Dermis blood vessel endothelial cell (primary cell): Measurements from ENCODE around the gene NOTCH1. TPM values are rescaled to one million over a fixed set of nuclear protein-coding genes. Genes with fewer than 3 reads are reported as not detected.

Source experiments
- DNase-seq: peaks from one replicate; pipeline ENCODE4 v3.0.0; 2010
- total RNA-seq: library from RNA; depleted of rRNA; stranded (reverse); fragments of >200 nt; gene quantifications from 2 replicates; pipeline ENCODE4 v1.2.3, GENCODE V29; 2014

The NOTCH1 gene
- total RNA-seq, 1 donor from 2014 or later, result 157 TPM

GRCh38 chr9:136499935-136500910, 45.6 kb downstream of the NOTCH1 start:
- DNase-seq, result no peak

- no peak for DNase-seq
Observed at GRCh38 chr9:136499071-136499934, 46.5 kb downstream of the NOTCH1 start.

DNA sequence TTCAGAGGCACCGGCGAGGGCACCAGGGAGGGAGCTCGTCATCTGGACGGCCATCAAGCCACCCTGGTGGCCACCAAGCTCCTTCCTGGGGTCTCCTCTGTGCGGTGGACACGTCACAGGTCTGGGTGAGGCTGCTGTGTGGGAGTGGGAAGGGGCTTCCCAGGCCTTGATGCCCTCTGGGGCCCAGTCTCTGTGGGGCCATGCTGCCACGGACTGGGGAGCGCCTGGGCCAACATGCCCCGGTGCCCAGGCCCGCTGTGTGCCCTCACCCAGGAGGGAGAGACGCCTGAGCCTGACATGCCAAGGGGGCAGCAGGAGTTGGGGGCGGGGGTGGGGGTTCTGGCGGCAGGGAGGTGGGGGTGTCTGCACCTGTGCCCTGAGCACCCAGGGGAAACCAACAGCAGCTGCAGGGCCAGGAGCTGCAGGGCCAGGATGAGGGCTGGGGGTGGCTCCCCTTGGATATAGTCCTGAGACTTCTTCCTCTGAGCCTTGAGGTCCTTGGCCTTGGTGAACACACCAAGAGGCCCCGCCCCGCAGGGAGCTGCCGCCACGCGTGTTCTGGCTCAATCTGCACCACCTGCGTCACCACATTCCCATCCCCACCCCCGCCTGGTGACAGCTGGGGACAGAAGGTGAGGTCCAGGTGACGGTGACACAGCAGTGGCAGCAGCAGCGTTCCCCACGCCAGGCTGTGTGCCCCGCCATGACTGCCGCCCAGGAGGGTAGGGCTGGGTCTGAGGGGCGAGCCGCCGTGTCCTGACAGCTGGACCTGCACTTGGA, 47.7 kb downstream of the NOTCH1 start:
- no peak for DNase-seq

DNA sequence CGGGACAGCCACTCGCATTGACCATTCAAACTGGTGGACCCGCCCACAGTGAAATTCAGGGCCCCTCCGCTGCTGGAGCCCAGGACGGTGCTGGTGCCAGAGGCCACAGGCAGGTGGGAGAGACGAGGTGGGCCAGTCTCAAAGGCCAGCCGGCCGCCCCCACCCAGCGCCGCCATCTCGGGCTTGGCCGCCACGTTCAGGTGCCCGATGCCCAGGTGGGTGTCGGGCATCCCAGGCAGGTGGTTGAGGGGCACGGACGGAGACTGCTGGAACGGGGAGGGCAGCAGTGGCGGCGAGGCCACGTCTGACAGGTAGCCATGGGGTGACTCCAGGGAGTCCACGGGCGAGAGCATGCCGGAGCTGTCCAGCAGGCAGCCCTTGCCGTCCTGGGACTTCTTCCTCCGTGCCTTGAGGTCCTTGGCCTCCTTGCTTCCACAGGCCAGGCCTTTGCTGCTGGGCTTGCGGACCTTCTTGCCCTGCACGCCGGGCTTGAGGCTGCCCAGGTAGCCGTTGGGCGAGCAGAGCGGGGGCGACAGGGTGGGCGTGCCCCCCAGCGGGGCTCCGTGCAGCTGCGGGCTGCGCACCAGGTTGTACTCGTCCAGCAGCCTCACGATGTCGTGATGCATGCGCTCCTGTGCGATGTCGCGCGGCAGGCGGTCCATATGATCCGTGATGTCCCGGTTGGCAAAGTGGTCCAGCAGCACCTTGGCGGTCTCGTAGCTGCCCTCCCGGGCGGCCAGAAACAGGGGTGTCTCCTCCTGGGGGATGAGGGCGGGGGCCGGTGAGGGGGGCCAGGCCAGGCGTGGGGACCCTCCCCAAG, 48.8 kb downstream of the NOTCH1 start:
- no peak for DNase-seq

DNA sequence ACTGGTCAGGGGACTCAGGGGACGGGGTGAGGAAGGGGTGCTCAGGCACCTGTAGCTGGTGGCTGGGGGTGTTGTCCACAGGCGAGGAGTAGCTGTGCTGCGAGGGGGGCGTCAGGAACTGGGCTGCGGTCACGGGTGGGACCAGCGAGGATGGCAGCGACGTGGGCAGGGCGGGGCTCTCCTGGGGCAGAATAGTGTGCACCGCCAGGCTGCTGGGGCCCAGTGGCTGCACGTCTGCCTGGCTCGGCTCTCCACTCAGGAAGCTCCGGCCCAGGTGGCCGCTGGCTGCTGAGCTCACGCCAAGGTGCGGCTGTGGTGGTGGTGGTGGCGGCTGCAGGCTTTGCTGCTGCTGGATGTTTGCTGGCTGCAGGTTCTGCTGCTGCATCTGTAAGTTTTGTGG, 49.7 kb downstream of the NOTCH1 start:
- DNase-seq, result no peak

DNA sequence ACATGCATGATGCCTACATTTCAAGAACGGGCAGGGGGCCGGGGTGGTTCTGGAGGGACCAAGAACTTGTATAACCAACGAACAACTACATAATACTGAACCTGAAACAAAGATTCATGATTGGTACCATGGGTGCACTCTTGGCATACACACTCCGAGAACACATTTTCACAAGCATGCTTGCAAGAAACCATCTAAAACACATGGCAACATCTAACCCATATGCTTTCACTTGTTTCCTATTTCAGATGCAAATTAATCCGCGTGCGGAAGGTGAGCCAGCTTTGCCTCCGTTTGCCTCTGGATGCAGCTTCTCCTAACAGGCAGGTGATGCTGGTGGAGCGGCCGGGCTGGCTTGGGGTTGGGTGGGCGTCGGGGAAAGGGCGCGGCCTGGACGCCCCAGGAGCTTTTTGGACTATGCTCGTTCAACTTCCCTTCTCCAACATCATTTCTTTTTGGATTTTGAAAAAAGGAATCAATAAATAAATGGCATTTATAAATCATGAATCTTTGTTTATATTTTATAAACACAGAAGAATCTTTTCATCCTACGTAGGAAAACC, 50.5 kb downstream of the NOTCH1 start:
- no peak for DNase-seq

DNA sequence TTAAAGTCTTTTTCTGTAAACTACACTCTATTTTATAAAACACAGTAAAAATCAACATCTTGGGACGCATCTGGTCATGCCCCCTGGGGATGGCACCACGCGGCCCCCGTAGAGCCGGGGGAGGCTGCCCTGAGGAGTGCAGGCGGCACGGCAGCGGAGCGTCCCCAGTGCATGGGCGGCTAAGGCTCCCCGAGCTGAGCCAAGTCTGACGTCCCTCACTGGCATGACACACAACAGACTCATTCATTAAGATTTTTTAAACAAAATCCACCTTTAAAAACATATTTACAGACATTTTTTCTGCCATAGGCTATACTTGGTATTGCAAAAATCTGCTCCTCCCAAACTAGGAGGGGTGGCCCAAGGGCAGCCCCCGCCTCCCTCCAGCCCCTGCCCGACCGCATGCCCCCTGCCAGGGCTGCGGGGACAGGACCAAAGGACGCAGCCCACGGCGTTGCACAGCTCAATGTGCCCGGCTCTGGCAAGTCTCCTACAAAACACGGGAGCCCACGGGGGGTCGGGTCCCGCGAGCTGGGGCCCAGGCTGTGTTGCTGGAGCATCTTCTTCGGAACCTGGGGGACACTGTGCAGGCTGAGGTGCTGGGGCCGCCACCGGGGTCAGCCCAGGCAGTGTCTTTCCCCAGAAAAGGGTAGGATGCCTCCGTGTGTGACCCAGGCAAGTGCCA, 51.2 kb downstream of the NOTCH1 start:
- DNase-seq, result no peak

- DNase-seq, result no peak
Observed at GRCh38 chr9:136494012-136494411, 51.8 kb downstream of the NOTCH1 start.

- DNase-seq, result no peak
Observed at GRCh38 chr9:136493567-136493971, 52.3 kb downstream of the NOTCH1 start.

- no peak for DNase-seq
Observed at GRCh38 chr9:136492978-136493522, 52.8 kb downstream of the NOTCH1 start.

DNA sequence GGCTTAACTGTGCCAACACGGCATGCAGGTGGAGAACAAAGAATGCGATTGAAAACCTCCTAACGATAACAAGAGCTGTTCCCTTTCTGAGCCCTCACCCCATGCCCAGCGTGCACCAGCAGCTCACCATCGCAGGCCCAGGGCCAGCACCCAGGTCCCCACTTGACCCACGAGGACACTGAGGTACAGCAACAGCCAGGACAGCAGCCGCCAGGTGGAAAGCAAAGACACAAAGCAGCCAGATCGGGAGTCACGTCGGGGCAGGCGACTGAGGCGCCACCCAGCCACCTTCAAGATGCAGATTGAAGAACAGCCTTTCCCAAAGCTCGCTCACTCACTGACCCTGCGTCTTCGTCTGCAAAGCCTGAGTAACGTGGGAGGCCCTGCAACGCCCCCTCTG, 56.1 kb downstream of the NOTCH1 start:
- no peak for DNase-seq

DNA sequence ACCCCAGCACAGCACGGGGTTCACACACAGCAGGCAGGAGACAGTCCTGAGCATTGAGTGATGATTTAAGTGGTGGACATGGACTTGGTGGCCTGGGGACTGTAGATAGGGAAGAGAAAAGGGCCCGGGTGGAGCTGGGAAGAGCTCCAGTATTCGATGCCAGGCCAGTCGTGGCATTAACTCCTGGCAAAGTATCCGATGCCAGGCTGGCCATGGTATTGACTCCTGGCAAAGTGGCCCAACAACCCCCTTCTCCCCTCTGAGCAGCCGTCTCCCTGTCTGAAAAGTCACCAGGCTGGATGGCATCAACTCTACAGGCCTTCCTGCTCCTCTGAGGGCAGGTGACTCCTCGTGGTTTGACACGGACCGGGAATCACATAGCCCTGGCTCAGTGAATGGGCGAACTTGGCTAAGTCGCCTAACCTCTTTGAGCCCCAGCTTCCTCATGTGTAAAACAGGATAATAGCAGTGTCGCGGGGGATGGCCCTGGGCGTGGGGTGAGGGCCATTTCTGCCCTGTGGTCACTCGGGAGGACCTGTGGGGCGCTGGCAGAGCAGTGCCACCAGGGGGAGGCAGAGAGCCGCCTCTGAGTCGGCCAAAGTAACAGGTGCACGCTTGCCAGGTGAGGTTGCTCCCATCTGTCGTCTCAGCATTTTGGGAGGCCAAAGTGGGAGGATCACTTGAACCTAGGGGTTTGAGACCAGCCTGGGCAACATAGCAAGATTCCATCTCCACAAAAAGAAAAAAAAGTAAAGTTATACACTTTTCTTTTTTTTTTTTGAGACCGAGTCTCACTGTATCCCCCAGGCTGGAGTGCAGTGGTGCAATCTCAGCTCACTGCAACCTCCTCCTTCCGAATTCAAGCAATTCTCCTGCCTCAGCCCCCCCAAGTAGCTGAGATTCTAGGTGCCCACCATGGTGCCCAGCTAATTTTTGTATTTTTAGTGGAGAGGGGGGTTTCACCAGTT, 57.3 kb downstream of the NOTCH1 start:
- DNase-seq, result peak; percentile 72

DNA sequence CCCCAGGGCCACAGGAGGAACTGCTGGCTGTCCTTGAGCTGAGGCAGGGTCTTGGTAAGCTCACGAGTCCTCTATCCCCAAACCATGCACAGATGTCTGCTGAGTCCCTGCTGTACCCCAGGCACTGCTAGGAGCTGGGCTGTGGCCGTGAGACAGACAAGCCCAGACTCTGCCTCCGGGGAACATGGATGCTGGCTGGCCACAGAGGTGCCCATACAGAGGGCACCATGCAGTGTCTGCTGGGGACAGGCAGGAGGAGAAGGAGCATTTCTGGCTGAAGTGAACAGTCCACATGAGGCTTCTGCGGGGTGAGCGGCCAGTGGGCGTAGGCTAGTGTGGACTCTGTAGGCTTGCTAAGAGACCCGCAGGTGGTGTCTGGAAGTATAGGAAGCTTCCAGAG, 58.2 kb downstream of the NOTCH1 start:
- no peak for DNase-seq

GRCh38 chr9:136486823-136487620, 58.8 kb downstream of the NOTCH1 start:
- no peak for DNase-seq

- DNase-seq, result no peak
Observed at GRCh38 chr9:136486131-136486530, 59.7 kb downstream of the NOTCH1 start.

GRCh38 chr9:136485049-136486045, 60.5 kb downstream of the NOTCH1 start:
- peak; percentile 88 for DNase-seq
